ENCODE measurements around the gene CD69.

CD69 gene

GRCh38 chr12:9794484-9795093, 33.9 kb upstream of the CD69 start:
- Histone ChIP-seq H3K9me3 (ENCODE audit: control insufficient read depth in 2 of 2, low read length in 2 of 2) (no peaks in the 10 kb centered on the region), H3K4me1 (ENCODE audit: control insufficient read depth, insufficient read depth, low read length) (no peaks in the 10 kb centered on the region), H3K9ac (ENCODE audit: low read length in 2 of 2) (no peak overlapping the region), H3K27me3 (ENCODE audit: control insufficient read depth in 1 of 2, insufficient read depth in 2 of 2, low read length in 2 of 2) (no peaks in the 10 kb centered on the region), H3K27ac (ENCODE audit: low read length) (no peak overlapping the region), H3K4me3 (ENCODE audit: low read length in 2 of 2) (no peak overlapping the region), H3K36me3 (ENCODE audit: control insufficient read depth in 2 of 2, insufficient read depth in 2 of 2, low read length in 2 of 2) (no peaks in the 10 kb centered on the region)

GRCh38 chr12:9793779-9794395, 33.2 kb upstream of the CD69 start:
- Histone ChIP-seq H3K9ac (ENCODE audit: low read length in 2 of 2) (no peak overlapping the region), H3K27me3 (ENCODE audit: control insufficient read depth in 1 of 2, insufficient read depth in 2 of 2, low read length in 2 of 2) (no peaks in the 10 kb centered on the region), H3K9me3 (ENCODE audit: control insufficient read depth in 2 of 2, low read length in 2 of 2) (no peaks in the 10 kb centered on the region)

GRCh38 chr12:9792961-9793617, 32.4 kb upstream of the CD69 start:
- no peaks in the 10 kb centered on the region for H3K27me3 ChIP-seq (ENCODE audit: control insufficient read depth in 1 of 2, insufficient read depth in 2 of 2, low read length in 2 of 2)
- no peaks in the 10 kb centered on the region for H3K36me3 ChIP-seq (ENCODE audit: control insufficient read depth in 2 of 2, insufficient read depth in 2 of 2, low read length in 2 of 2)
- H3K9ac ChIP-seq (ENCODE audit: low read length in 2 of 2): no peak overlapping the region
- no peak overlapping the region for H3K27ac ChIP-seq (ENCODE audit: low read length)
- H3K4me1 ChIP-seq (ENCODE audit: control insufficient read depth, insufficient read depth, low read length): no peaks in the 10 kb centered on the region
- H3K9me3 ChIP-seq (ENCODE audit: control insufficient read depth in 2 of 2, low read length in 2 of 2): no peaks in the 10 kb centered on the region
- no peak overlapping the region for H3K4me3 ChIP-seq (ENCODE audit: low read length in 2 of 2)

More at GRCh38 chr12:9793779-9794395, 33.2 kb upstream of the CD69 start:
- Histone ChIP-seq H3K4me3 (ENCODE audit: low read length in 2 of 2) (no peak overlapping the region), H3K36me3 (ENCODE audit: control insufficient read depth in 2 of 2, insufficient read depth in 2 of 2, low read length in 2 of 2) (no peaks in the 10 kb centered on the region), H3K4me1 (ENCODE audit: control insufficient read depth, insufficient read depth, low read length) (no peaks in the 10 kb centered on the region), H3K27ac (ENCODE audit: low read length) (no peak overlapping the region)

- H3K27ac ChIP-seq (ENCODE audit: low read length): no peak overlapping the region
- H3K36me3 ChIP-seq (ENCODE audit: control insufficient read depth in 2 of 2, insufficient read depth in 2 of 2, low read length in 2 of 2): no peaks in the 10 kb centered on the region
- H3K9me3 ChIP-seq (ENCODE audit: control insufficient read depth in 2 of 2, low read length in 2 of 2): no peaks in the 10 kb centered on the region
- H3K27me3 ChIP-seq (ENCODE audit: control insufficient read depth in 1 of 2, insufficient read depth in 2 of 2, low read length in 2 of 2): no peaks in the 10 kb centered on the region
- H3K4me1 ChIP-seq (ENCODE audit: control insufficient read depth, insufficient read depth, low read length): no peaks in the 10 kb centered on the region
- H3K4me3 ChIP-seq (ENCODE audit: low read length in 2 of 2): no peak overlapping the region
- H3K9ac ChIP-seq (ENCODE audit: low read length in 2 of 2): no peak overlapping the region
Measured at GRCh38 chr12:9792185-9792900, 31.6 kb upstream of the CD69 start.

GRCh38 chr12:9786726-9787717, 26.3 kb upstream of the CD69 start:
- no peak overlapping the region for H3K9ac ChIP-seq (ENCODE audit: low read length in 2 of 2)
- H3K4me3 ChIP-seq (ENCODE audit: low read length in 2 of 2): no peak overlapping the region
- H3K27ac ChIP-seq (ENCODE audit: low read length): no peak overlapping the region
- H3K27me3 ChIP-seq (ENCODE audit: control insufficient read depth in 1 of 2, insufficient read depth in 2 of 2, low read length in 2 of 2): no peaks in the 10 kb centered on the region
- no peaks in the 10 kb centered on the region for H3K4me1 ChIP-seq (ENCODE audit: control insufficient read depth, insufficient read depth, low read length)
- H3K9me3 ChIP-seq (ENCODE audit: control insufficient read depth in 2 of 2, low read length in 2 of 2): no peaks in the 10 kb centered on the region
- H3K36me3 ChIP-seq (ENCODE audit: control insufficient read depth in 2 of 2, insufficient read depth in 2 of 2, low read length in 2 of 2): no peaks in the 10 kb centered on the region

- Histone ChIP-seq H3K9me3 (ENCODE audit: control insufficient read depth in 2 of 2, low read length in 2 of 2) (no peaks in the 10 kb centered on the region), H3K4me1 (ENCODE audit: control insufficient read depth, insufficient read depth, low read length) (no peaks in the 10 kb centered on the region), H3K4me3 (ENCODE audit: low read length in 2 of 2) (no peak overlapping the region), H3K27ac (ENCODE audit: low read length) (no peak overlapping the region), H3K36me3 (ENCODE audit: control insufficient read depth in 2 of 2, insufficient read depth in 2 of 2, low read length in 2 of 2) (no peaks in the 10 kb centered on the region), H3K27me3 (ENCODE audit: control insufficient read depth in 1 of 2, insufficient read depth in 2 of 2, low read length in 2 of 2) (no peaks in the 10 kb centered on the region), H3K9ac (ENCODE audit: low read length in 2 of 2) (no peak overlapping the region)
Measured at GRCh38 chr12:9784816-9785215, 24.1 kb upstream of the CD69 start.

- Histone ChIP-seq H3K27ac (ENCODE audit: low read length) (no peak overlapping the region), H3K4me1 (ENCODE audit: control insufficient read depth, insufficient read depth, low read length) (no peaks in the 10 kb centered on the region), H3K36me3 (ENCODE audit: control insufficient read depth in 2 of 2, insufficient read depth in 2 of 2, low read length in 2 of 2) (no peaks in the 10 kb centered on the region), H3K9ac (ENCODE audit: low read length in 2 of 2) (no peak overlapping the region), H3K9me3 (ENCODE audit: control insufficient read depth in 2 of 2, low read length in 2 of 2) (no peaks in the 10 kb centered on the region), H3K4me3 (ENCODE audit: low read length in 2 of 2) (no peak overlapping the region), H3K27me3 (ENCODE audit: control insufficient read depth in 1 of 2, insufficient read depth in 2 of 2, low read length in 2 of 2) (no peaks in the 10 kb centered on the region)
Measured at GRCh38 chr12:9784326-9784725, 23.6 kb upstream of the CD69 start.

- Histone ChIP-seq H3K9me3 (ENCODE audit: control insufficient read depth in 2 of 2, low read length in 2 of 2) (no peaks in the 10 kb centered on the region), H3K27ac (ENCODE audit: low read length) (no peak overlapping the region), H3K27me3 (ENCODE audit: control insufficient read depth in 1 of 2, insufficient read depth in 2 of 2, low read length in 2 of 2) (no peaks in the 10 kb centered on the region), H3K4me1 (ENCODE audit: control insufficient read depth, insufficient read depth, low read length) (no peaks in the 10 kb centered on the region), H3K36me3 (ENCODE audit: control insufficient read depth in 2 of 2, insufficient read depth in 2 of 2, low read length in 2 of 2) (no peaks in the 10 kb centered on the region), H3K4me3 (ENCODE audit: low read length in 2 of 2) (no peak overlapping the region), H3K9ac (ENCODE audit: low read length in 2 of 2) (no peak overlapping the region)
Measured at GRCh38 chr12:9782547-9783382, 22.1 kb upstream of the CD69 start.

- Histone ChIP-seq H3K27me3 (ENCODE audit: control insufficient read depth in 1 of 2, insufficient read depth in 2 of 2, low read length in 2 of 2) (no peaks in the 10 kb centered on the region), H3K4me1 (ENCODE audit: control insufficient read depth, insufficient read depth, low read length) (no peaks in the 10 kb centered on the region), H3K36me3 (ENCODE audit: control insufficient read depth in 2 of 2, insufficient read depth in 2 of 2, low read length in 2 of 2) (no peaks in the 10 kb centered on the region), H3K9me3 (ENCODE audit: control insufficient read depth in 2 of 2, low read length in 2 of 2) (no peaks in the 10 kb centered on the region), H3K27ac (ENCODE audit: low read length) (no peak overlapping the region), H3K4me3 (ENCODE audit: low read length in 2 of 2) (no peak overlapping the region), H3K9ac (ENCODE audit: low read length in 2 of 2) (no peak overlapping the region)
Measured at GRCh38 chr12:9781360-9781759, 20.7 kb upstream of the CD69 start.
